CD4-positive, alpha-beta memory T cell (primary cell): Measurements from ENCODE around the gene FAM72D. TPM values are rescaled to one million over a fixed set of nuclear protein-coding genes. Genes with fewer than 3 reads are reported as not detected.
"Not testable (repeated sequence)": the region's sequence is repeated elsewhere in the genome, so short reads cannot be mapped to it uniquely, and the experiment has no call there.

Experiments used
- CTCF ChIA-PET: fragments of 350-600 bp; sonication (Branson Sonifier 250); formaldehyde crosslinking; loops from one replicate; lab custom pipeline; 2021; ENCODE audit warnings: inconsistent platforms; ENCODE audit not compliant: partially characterized antibody; lab: Charles Lee
- POLR2A ChIA-PET: fragments of 350-600 bp; sonication (Branson Sonifier 250); formaldehyde crosslinking; loops from one replicate; lab custom pipeline; 2021; ENCODE audit not compliant: partially characterized antibody; lab: Charles Lee
- DNase-seq, 5 donors: peaks; one replicate each; pipeline versions ENCODE4 v3.0.0 to v3.0.0-alpha.2; 2020 to 2022; ENCODE audit warnings: mixed read lengths in 1 of 5
- H3K27ac ChIP-seq: one replicate; pipeline ENCODE4 v1.7.0; 2013; ENCODE audit warnings: low read depth, low read length
- H3K27me3 ChIP-seq: 2 replicates; pipeline ENCODE4 v1.7.0; 2013; ENCODE audit warnings: mild to moderate bottlenecking, low read length, moderate library complexity; ENCODE audit not compliant: insufficient read depth
- H3K36me3 ChIP-seq: 2 replicates; pipeline ENCODE4 v1.7.0; 2013; ENCODE audit warnings: mild to moderate bottlenecking, low read length, moderate library complexity; ENCODE audit not compliant: insufficient read depth
- H3K4me1 ChIP-seq: 2 replicates; pipeline ENCODE4 v1.7.0; 2013; ENCODE audit warnings: mild to moderate bottlenecking, low read length, moderate library complexity; ENCODE audit not compliant: insufficient read depth
- H3K4me3 ChIP-seq, 2 donors: one replicate each; pipeline ENCODE4 v1.7.0; 2013; ENCODE audit warnings: low read length in 2 of 2, mild to moderate bottlenecking in 1 of 2
- H3K9me3 ChIP-seq, 2 donors: one replicate each; pipeline ENCODE4 v1.7.0; 2013; ENCODE audit warnings: low read length in 2 of 2, control low read depth in 1 of 2; ENCODE audit not compliant: control insufficient read depth in 1 of 2
- H3K27ac Mint-ChIP-seq, 7 donors: one replicate each; pipeline ENCODE4 v1.8.0; 2020 to 2021; ENCODE audit warnings: mixed read lengths in 7 of 7, mild to moderate bottlenecking in 6 of 7, inconsistent platforms in 3 of 7, moderate library complexity in 3 of 7
- H3K27me3 Mint-ChIP-seq, 2 donors: one replicate each; pipeline ENCODE4 v1.8.0; 2020 to 2021; ENCODE audit warnings: mixed read lengths in 2 of 2
- H3K36me3 Mint-ChIP-seq, 2 donors: one replicate each; pipeline ENCODE4 v1.8.0; 2020 to 2021; ENCODE audit warnings: mixed read lengths in 2 of 2, inconsistent platforms in 1 of 2, mild to moderate bottlenecking in 1 of 2
- H3K4me1 Mint-ChIP-seq, 4 donors: one replicate each; pipeline ENCODE4 v1.8.0; 2020 to 2021; ENCODE audit warnings: mixed read lengths in 4 of 4, mild to moderate bottlenecking in 1 of 4
- H3K4me3 Mint-ChIP-seq, 8 donors: one replicate each; pipeline ENCODE4 v1.8.0; 2020 to 2021; ENCODE audit warnings: mixed read lengths in 8 of 8, mild to moderate bottlenecking in 7 of 8, moderate library complexity in 6 of 8, inconsistent platforms in 3 of 8
- H3K9me3 Mint-ChIP-seq, 8 donors: one replicate each; pipeline ENCODE4 v1.8.0; 2020 to 2021; ENCODE audit warnings: mixed read lengths in 8 of 8, mild to moderate bottlenecking in 5 of 8, inconsistent platforms in 3 of 8, moderate library complexity in 1 of 8
- intact Hi-C: fragments of 100-400 bp; cut with micrococcal nuclease; formaldehyde crosslinking; loops from one replicate; pipeline ENCODE4 v1.15.1; 2023
- polyA plus RNA-seq, 2 donors: library from polyadenylated mRNA; unstranded; fragments of 300-500 nt; fragmentation: Illumina TruSeq; gene quantifications; one replicate each; pipeline ENCODE4 v1.2.3, GENCODE V29; 2021
- total RNA-seq, 2 experiments: library from RNA; stranded (reverse); gene quantifications; one replicate each; pipeline ENCODE4 v1.2.3, GENCODE V29; 2021

Gene FAM72D
- total and polyA plus RNA-seq, 4 experiments from 2014 or later: not detected

- DNase-seq, H3K36me3 ChIP-seq, H3K4me1 ChIP-seq, H3K27me3 ChIP-seq, H3K4me3 ChIP-seq, H3K27ac Mint-ChIP-seq, H3K4me1 Mint-ChIP-seq, H3K4me3 Mint-ChIP-seq, intact Hi-C loops, POLR2A ChIA-PET, H3K9me3 ChIP-seq, H3K27me3 Mint-ChIP-seq, CTCF ChIA-PET, H3K36me3 Mint-ChIP-seq, H3K27ac ChIP-seq, H3K9me3 Mint-ChIP-seq: not testable (repeated sequence)
Measured at GRCh38 chr1:145157715-145158114, 61.9 kb downstream of the FAM72D start.

DNA sequence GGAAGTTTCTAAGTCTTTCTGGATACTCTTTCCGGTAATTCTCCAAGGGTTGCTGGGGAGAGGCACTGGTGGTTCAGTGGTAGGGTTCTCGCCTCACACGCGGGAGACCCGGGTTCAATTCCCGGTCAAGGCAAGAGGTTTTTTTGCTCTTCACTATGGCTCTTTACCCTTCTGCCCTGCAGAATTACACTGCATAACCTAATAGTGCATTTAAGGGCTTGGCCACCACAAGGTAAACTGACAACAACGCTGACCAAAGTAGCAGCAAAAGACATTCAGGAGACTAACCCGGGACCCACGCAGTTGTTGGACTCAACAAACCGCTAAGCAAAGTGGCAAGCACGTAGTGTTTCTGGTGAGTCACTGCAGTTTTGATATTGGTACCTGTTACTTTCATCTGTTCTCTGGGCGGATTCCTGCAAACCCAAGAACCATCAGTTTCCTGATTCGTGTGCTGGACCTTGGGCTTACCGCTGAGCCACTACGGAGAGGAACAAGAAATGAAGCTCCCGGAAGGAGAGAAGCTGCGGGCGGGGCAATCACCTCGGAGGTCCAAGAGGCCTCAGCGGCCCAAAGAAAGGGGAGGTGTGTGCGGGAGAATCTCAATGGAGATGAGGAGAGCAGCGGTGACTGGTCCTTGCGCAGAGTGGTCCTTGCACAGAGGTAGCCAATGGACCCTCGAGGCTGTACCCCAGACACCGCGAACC, 65.4 kb downstream of the FAM72D start:
- intact Hi-C loops, H3K27ac Mint-ChIP-seq, CTCF ChIA-PET, POLR2A ChIA-PET, H3K36me3 Mint-ChIP-seq, H3K4me1 ChIP-seq, H3K36me3 ChIP-seq, H3K9me3 Mint-ChIP-seq, H3K27me3 ChIP-seq, H3K4me3 ChIP-seq, H3K9me3 ChIP-seq, H3K4me1 Mint-ChIP-seq, H3K27me3 Mint-ChIP-seq, H3K27ac ChIP-seq, H3K4me3 Mint-ChIP-seq: not testable (repeated sequence)
- peak in 3 of 5 donors; percentile 23 to 48 (median 28) for DNase-seq

Other genes starting within 250 kb of the FAM72D start
- 10 to 100 TPM; 26.0 to 28.5 TPM for gene SRGAP2B, start 646 bp upstream of the FAM72D start, total RNA-seq
- 1 to 10 TPM in 1 of 2 donors, under 1 TPM in 1; 0.76 to 2.6 TPM for gene SRGAP2B, start 646 bp upstream of the FAM72D start, polyA plus RNA-seq
- not detected for gene PPIAL4D, start 146.2 kb downstream of the FAM72D start, total RNA-seq
- under 1 TPM in 1 of 2 donors, not detected in 1; 0.65 TPM for gene PPIAL4D, start 146.2 kb downstream of the FAM72D start, polyA plus RNA-seq